ENCODE results near the gene DNAH11. TPM values are rescaled to one million over a fixed set of nuclear protein-coding genes. Genes with fewer than 3 reads are reported as not detected.

The DNAH11 gene
- total and polyA plus RNA-seq, 2 of the 13 experiments (the other 11 are each of a cell fraction or from before 2014, with no cell fraction given): not detected

GRCh38 chr7:21543528-21544302 lies 876 bp downstream of the DNAH11 start:
- FAIRE-seq (no peak), DNase-seq (ENCODE audit: low spot score) (no peak), ATAC-seq (no peak; the same call in 2 of the 3 replicates)
- Histone ChIP-seq H3K36me3 (replicated peaks in 1 of 2; ENCODE audit: control insufficient read depth in 1 of 2, insufficient read depth in 2 of 2, low read length in 2 of 2) (no peaks in the 10 kb centered on the region), H3K9me3 (ENCODE audit: low read length) (no peaks in the 10 kb centered on the region), H3K4me2 (ENCODE audit: low read depth, low read length) (no peak overlapping the region), H4K20me1 (ENCODE audit: insufficient read depth, low read length) (no peaks in the 10 kb centered on the region), H3K4me3 (replicated peaks in 1 of 3; ENCODE audit: insufficient read depth in 1 of 3, low read depth in 2 of 3, low read length in 3 of 3) (no peak overlapping the region), H2AFZ (ENCODE audit: low read length) (no peak overlapping the region), H3K27ac (ENCODE audit: extremely low read length, insufficient read depth, low read length) (no peak overlapping the region), H3K27me3 (ENCODE audit: control insufficient read depth in 1 of 2, insufficient read depth in 2 of 2, low read length in 2 of 2) (peaks cover 0 to 30% of the 10 kb centered on the region in 2 experiments; a peak in 3 of 5 replicates), H3K4me1 (ENCODE audit: insufficient read depth, low read length) (no peaks in the 10 kb centered on the region), H3K9ac (ENCODE audit: insufficient read depth, low read depth, low read length) (no peak overlapping the region), H3K79me2 (ENCODE audit: insufficient read depth, low read length) (no peaks in the 10 kb centered on the region)
- in situ Hi-C loops (cut with HindIII; ENCODE audit: extremely low pct_ligation_motif_present, low pct_unique_long_range_greater_than_20kb): loop anchor here (25.0 kb wide), 1 partner anchor 219 kb away; no protein-coding TSS in a partner anchor
- 45% methylated on average over 26 of the region's 31 CpGs for WGBS (ENCODE audit: low lambda C conversion rate)
- ChIA-PET POLR2A (no interaction called here), CTCF (ENCODE audit: low intra/inter-chr PET ratio, low total read pairs) (no interaction called here)
- intact Hi-C loops (cut with micrococcal nuclease; ENCODE audit: unreplicated experiment): no loop called here
- BruUV-seq (replicated peaks): no TSS peak
- TF ChIP-seq HMG20A (CRISPR knock-in tag; IDR thresholded peaks at IDR 0.05; ENCODE audit: borderline replicate concordance) (no peak), HMGXB3 (CRISPR knock-in tag; IDR thresholded peaks at IDR 0.05; ENCODE audit: borderline replicate concordance) (no peak), PHF21A (CRISPR knock-in tag; IDR thresholded peaks at IDR 0.05) (no peak), SMC3 (IDR thresholded peaks at IDR 0.05; ENCODE audit: low read length) (no peak), KLF9 (CRISPR knock-in tag; IDR thresholded peaks at IDR 0.05; ENCODE audit: low read depth) (no peak), SIN3A (IDR thresholded peaks at IDR 0.05; ENCODE audit: borderline replicate concordance, low read depth, low read length) (no peak), MLLT10 (CRISPR knock-in tag; IDR thresholded peaks at IDR 0.05) (no peak), ZBTB25 (CRISPR knock-in tag; IDR thresholded peaks at IDR 0.05) (no peak), ZNF460 (CRISPR knock-in tag; IDR thresholded peaks at IDR 0.05; ENCODE audit: borderline replicate concordance) (no peak), ZNF703 (CRISPR knock-in tag; IDR thresholded peaks at IDR 0.05; ENCODE audit: borderline replicate concordance) (no peak)

Data from HepG2 (cell line).